Type B pancreatic cell (in vitro differentiated cells): ENCODE results near the gene FRMD4A. TPM values are rescaled to one million over a fixed set of nuclear protein-coding genes. Genes with fewer than 3 reads are reported as not detected.

Experiments
- DNase-seq: peaks from one replicate; pipeline ENCODE4 v3.0.0; 2021; ENCODE audit warnings: mixed read lengths; ENCODE audit not compliant: unreplicated experiment; ENCODE audit errors: extremely low spot score
- H3K27ac Mint-ChIP-seq: 2 replicates; pipeline ENCODE4 v1.8.0; 2021; ENCODE audit warnings: mild to moderate bottlenecking, mixed read lengths
- H3K27me3 Mint-ChIP-seq: 2 replicates; pipeline ENCODE4 v1.8.0; 2021; ENCODE audit warnings: mixed read lengths
- H3K36me3 Mint-ChIP-seq: 2 replicates; pipeline ENCODE4 v1.8.0; 2021; ENCODE audit warnings: mixed read lengths
- H3K4me1 Mint-ChIP-seq: one replicate; pipeline ENCODE4 v1.8.0; 2021; ENCODE audit warnings: mixed read lengths; ENCODE audit not compliant: unreplicated experiment
- H3K4me3 Mint-ChIP-seq: 2 replicates; pipeline ENCODE4 v1.8.0; 2021; ENCODE audit warnings: mild to moderate bottlenecking, mixed read lengths
- H3K9me3 Mint-ChIP-seq: 2 replicates; pipeline ENCODE4 v1.8.0; 2021; ENCODE audit warnings: mixed read lengths
- CTCF ChIP-seq: fragments of 200-600 bp; sonication (generic); conservative IDR thresholded peaks from 2 replicates; pipeline ENCODE4 v1.5.0; 2021; ENCODE audit warnings: antibody characterized with exemption, mild to moderate bottlenecking
- total RNA-seq: library from RNA; stranded (reverse); gene quantifications from 2 replicates; pipeline ENCODE4 v1.2.1, GENCODE V29; 2021; ENCODE audit warnings: low replicate concordance

The FRMD4A gene
- total RNA-seq, 1 donor from 2014 or later, result 88.9 TPM

DNA sequence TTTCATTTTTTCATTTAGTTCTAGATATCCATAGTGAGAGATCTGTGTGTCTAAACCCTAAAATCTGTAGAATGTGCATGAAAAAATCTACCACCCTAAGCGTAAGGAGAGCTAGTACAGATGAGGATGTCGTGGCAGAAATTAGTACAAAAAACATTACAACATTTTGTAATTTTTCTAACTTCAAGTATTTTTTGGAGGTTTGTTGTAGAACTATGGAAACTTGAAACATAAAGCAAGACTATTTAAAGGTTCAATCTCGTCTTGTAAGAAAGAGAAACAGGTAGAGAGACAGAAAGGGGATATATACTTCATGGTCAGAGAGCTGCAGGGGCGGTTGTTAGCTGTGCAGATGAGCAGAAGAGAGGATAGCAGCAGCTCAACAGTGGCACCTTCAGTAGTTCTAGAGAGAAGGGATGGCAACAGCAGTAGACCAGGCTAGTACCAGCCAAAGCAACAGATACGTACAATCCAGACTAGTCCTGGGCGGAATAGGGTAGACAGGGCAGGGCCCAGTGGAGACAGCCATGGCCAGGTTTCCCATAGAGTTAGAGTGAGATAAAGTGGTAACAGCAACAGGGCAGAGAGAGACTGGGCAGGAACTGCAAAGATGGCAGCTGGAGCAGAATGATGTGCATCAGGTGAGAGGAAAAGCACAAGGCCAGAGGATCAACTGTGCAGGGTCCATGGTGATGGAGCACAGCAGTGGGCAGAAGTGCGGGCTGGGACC lies 145.2 kb downstream of the FRMD4A start:
- Mint-ChIP-seq H3K4me1 (no peaks in the 10 kb centered on the region), H3K36me3 (no peaks in the 10 kb centered on the region), H3K27me3 (peaks cover 27% of the 10 kb centered on the region), H3K27ac (peak overlapping the region; percentile 51), H3K4me3 (no peak overlapping the region), H3K9me3 (peaks cover 7% of the 10 kb centered on the region)
- no peak for TF ChIP-seq CTCF
- DNase-seq, result no peak

- peak overlapping the region; percentile 51 for H3K27ac Mint-ChIP-seq
- H3K27me3 Mint-ChIP-seq, result peaks cover 32% of the 10 kb centered on the region
- no peak overlapping the region for H3K4me3 Mint-ChIP-seq
- DNase-seq, result no peak
- H3K9me3 Mint-ChIP-seq, result peaks cover 7% of the 10 kb centered on the region
- no peak for TF ChIP-seq CTCF
- H3K36me3 Mint-ChIP-seq, result no peaks in the 10 kb centered on the region
- H3K4me1 Mint-ChIP-seq, result no peaks in the 10 kb centered on the region
These were observed 145.8 kb downstream of the FRMD4A start for GRCh38 chr10:14184841-14185315.

GRCh38 chr10:14182781-14183180 lies 147.9 kb downstream of the FRMD4A start:
- no peak for TF ChIP-seq CTCF
- Mint-ChIP-seq H3K36me3 (no peaks in the 10 kb centered on the region), H3K9me3 (peaks cover 7% of the 10 kb centered on the region), H3K27ac (peak overlapping the region; percentile 33), H3K4me1 (peaks cover 4% of the 10 kb centered on the region), H3K4me3 (no peak overlapping the region), H3K27me3 (peaks cover 27% of the 10 kb centered on the region)
- no peak for DNase-seq

DNA sequence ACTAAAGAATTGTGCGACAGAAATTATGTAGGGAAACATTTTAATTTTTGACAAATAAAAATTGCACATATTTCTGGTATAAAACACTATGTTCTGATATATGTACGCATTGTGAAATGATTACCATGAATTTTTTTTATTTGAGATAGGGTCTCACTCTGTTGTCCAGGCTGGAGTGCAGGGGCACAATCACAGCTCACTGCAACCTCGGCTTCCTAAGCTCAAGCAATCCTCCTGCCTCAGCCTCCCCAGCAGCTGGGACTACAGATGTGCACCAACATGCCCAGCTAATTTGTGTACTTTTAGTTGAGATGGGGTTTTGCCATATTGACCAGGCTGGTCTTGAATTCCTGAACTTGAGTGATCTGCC lies 149.2 kb downstream of the FRMD4A start:
- H3K9me3 Mint-ChIP-seq, result peaks cover 7% of the 10 kb centered on the region
- H3K36me3 Mint-ChIP-seq, result no peaks in the 10 kb centered on the region
- TF ChIP-seq CTCF, result no peak
- no peak for DNase-seq
- H3K27me3 Mint-ChIP-seq, result peaks cover 35% of the 10 kb centered on the region
- H3K4me3 Mint-ChIP-seq, result no peak overlapping the region
- no peak overlapping the region for H3K27ac Mint-ChIP-seq
- peaks cover 4% of the 10 kb centered on the region for H3K4me1 Mint-ChIP-seq

DNA sequence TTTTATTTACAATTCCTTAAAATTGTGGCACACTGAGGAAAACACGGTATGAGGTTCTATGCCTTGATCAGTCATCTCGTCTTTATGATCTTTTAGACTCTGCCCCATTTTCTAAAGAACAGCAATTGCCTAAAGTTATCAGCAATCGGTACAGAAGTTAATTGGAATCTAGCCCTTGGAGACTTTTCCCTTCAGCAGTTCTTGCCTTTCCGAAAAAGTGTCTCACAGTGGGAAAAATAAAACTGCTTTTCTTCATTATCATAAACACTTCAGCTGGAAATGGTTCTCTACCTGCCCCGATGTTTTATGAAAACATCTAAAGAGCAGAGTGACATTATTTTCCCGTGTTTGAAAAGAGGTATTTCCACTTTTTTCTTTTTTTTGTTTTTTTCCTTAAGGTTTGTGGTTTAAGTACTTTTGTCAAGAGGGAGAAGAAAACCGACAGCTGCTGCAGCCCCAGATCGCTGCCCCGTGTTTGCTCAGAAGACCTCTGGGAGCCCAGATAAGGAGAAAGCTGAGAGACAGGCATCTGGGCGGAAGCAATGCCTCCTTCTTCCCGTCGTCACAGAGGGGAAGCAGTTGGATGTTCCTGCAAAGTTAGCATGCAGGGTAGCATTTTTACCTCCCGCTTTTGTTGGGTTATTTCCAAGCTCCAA lies 149.7 kb downstream of the FRMD4A start:
- H3K4me1 Mint-ChIP-seq, result peaks cover 4% of the 10 kb centered on the region

More for the DNA sequence above, 149.7 kb downstream of the FRMD4A start:
- Mint-ChIP-seq H3K27ac (no peak overlapping the region), H3K36me3 (no peaks in the 10 kb centered on the region), H3K4me3 (no peak overlapping the region), H3K27me3 (peaks cover 34% of the 10 kb centered on the region), H3K9me3 (peaks cover 7% of the 10 kb centered on the region)
- DNase-seq, result no peak
- no peak for TF ChIP-seq CTCF
